H1 (cell line): ENCODE data around the gene ZNF277. TPM values are rescaled to one million over a fixed set of nuclear protein-coding genes. Genes with fewer than 3 reads are reported as not detected.

Experiments
- CTCF ChIA-PET: fragments of 300-600 bp; sonication (Branson Sonifier 250); formaldehyde crosslinking; loops from one replicate; lab custom pipeline; 2021; ENCODE audit not compliant: partially characterized antibody; lab: Charles Lee
- POLR2A ChIA-PET: fragments of 300-600 bp; sonication (Branson Sonifier 250); formaldehyde crosslinking; loops from one replicate; lab custom pipeline; 2021; ENCODE audit warnings: inconsistent platforms; ENCODE audit not compliant: partially characterized antibody; lab: Charles Lee
- DNase-seq, 2 experiments: peaks; one replicate each; pipeline versions ENCODE4 v3.0.0 to v3.0.0-alpha.2; 2010 to 2022; ENCODE audit warnings: low spot score in 2 of 2, low read depth in 1 of 2, mixed read lengths in 1 of 2
- FAIRE-seq: peaks from 2 replicates; lab custom pipeline; 2011; peaks lifted over from hg19 to GRCh38; lab: Jason Lieb, UNC
- H2AFZ ChIP-seq: 2 replicates; pipeline ENCODE4 v1.8.1; 2012; ENCODE audit warnings: low read length, inconsistent platforms
- H2AK5ac ChIP-seq: 2 replicates; pipeline ENCODE4 v1.6.1; 2013; ENCODE audit warnings: low read depth, low read length
- H2BK120ac ChIP-seq: replicated peaks from 2 replicates; pipeline ENCODE3; 2013; ENCODE audit warnings: low read depth, low read length, inconsistent platforms
- H2BK12ac ChIP-seq: 2 replicates; pipeline ENCODE4 v1.6.1; 2013; ENCODE audit warnings: low read depth, low read length
- H2BK15ac ChIP-seq: 2 replicates; pipeline ENCODE4 v1.6.1; 2013; ENCODE audit warnings: low read length
- H2BK20ac ChIP-seq: 2 replicates; pipeline ENCODE4 v1.6.1; 2013; ENCODE audit warnings: low read length
- H2BK5ac ChIP-seq: 2 replicates; pipeline ENCODE4 v1.6.1; 2013; ENCODE audit warnings: low read depth, low read length
- H3K14ac ChIP-seq: 2 replicates; pipeline ENCODE4 v1.6.1; 2013; ENCODE audit warnings: inconsistent platforms; ENCODE audit not compliant: insufficient read length
- H3K18ac ChIP-seq: 2 replicates; pipeline ENCODE4 v1.6.1; 2013; ENCODE audit warnings: low read length; ENCODE audit errors: extremely low read depth
- H3K23ac ChIP-seq: 2 replicates; pipeline ENCODE4 v1.6.1; 2013; ENCODE audit warnings: inconsistent platforms; ENCODE audit not compliant: insufficient read length
- H3K23me2 ChIP-seq: 2 replicates; pipeline ENCODE4 v1.6.1; 2013; ENCODE audit warnings: low read depth, low read length
- H3K27ac ChIP-seq: 2 replicates; pipeline ENCODE4 v1.6.1; 2011; ENCODE audit warnings: low read depth, low read length, inconsistent platforms
- H3K27me3 ChIP-seq, 4 experiments: replicated peaks in 1 of 4; 1 replicate in 1 of 4; 2 replicates in 3 of 4; pipeline versions ENCODE4 v1.6.1 to v1.8.1; 2011 to 2013; ENCODE audit warnings: low read length in 3 of 4, mild to moderate bottlenecking in 3 of 4, inconsistent platforms in 2 of 4, mixed read lengths in 2 of 4, moderate library complexity in 1 of 4; ENCODE audit not compliant: control insufficient read depth in 3 of 4, insufficient read depth in 3 of 4; ENCODE audit errors: extremely low read depth in 1 of 4
- H3K36me3 ChIP-seq, 4 experiments: 2 replicates each; pipeline versions ENCODE4 v1.6.1 to v1.8.1; 2011 to 2013; ENCODE audit warnings: mild to moderate bottlenecking in 4 of 4, low read length in 3 of 4, moderate library complexity in 2 of 4, control low read depth in 1 of 4, inconsistent platforms in 1 of 4; ENCODE audit not compliant: insufficient read depth in 4 of 4, control insufficient read depth in 2 of 4
- H3K4ac ChIP-seq: replicated peaks from 2 replicates; pipeline ENCODE3; 2013; ENCODE audit warnings: low read length, low read depth, mixed read lengths, inconsistent platforms; ENCODE audit not compliant: insufficient read length
- H3K4me1 ChIP-seq, 4 experiments: replicated peaks in 1 of 4; 1 replicate in 1 of 4; 2 replicates in 3 of 4; pipeline versions ENCODE4 v1.6.1 to v1.8.1; 2011 to 2013; ENCODE audit warnings: low read length in 3 of 4, inconsistent platforms in 2 of 4, mixed read lengths in 1 of 4; ENCODE audit not compliant: insufficient read depth in 4 of 4, control insufficient read depth in 3 of 4
- H3K4me2 ChIP-seq, 2 experiments: 2 replicates each; pipeline versions ENCODE4 v1.6.1 to v1.8.1; 2011 to 2013; ENCODE audit warnings: low read depth in 2 of 2, low read length in 2 of 2, control low read depth in 1 of 2, inconsistent platforms in 1 of 2, mild to moderate bottlenecking in 1 of 2; ENCODE audit not compliant: insufficient read depth in 1 of 2
- H3K4me3 ChIP-seq, 4 experiments: fragments of 200-600, 300-600 bp in 1 of 4; sonication (generic), shearing (Covaris generic), sonication (Bioruptor Twin) in 1 of 4; 2 replicates each; pipeline versions ENCODE4 v1.5.1 to v1.8.1; 2011 to 2016; ENCODE audit warnings: low read length in 4 of 4, low read depth in 3 of 4, control low read depth in 2 of 4, inconsistent platforms in 2 of 4, mild to moderate bottlenecking in 2 of 4, mixed read lengths in 1 of 4, moderate library complexity in 1 of 4; ENCODE audit not compliant: insufficient read depth in 2 of 4; ENCODE audit errors: extremely low read depth in 1 of 4
- H3K56ac ChIP-seq: replicated peaks from 2 replicates; pipeline ENCODE3; 2013; ENCODE audit warnings: low read depth, mild to moderate bottlenecking, mixed read lengths, low read length, inconsistent platforms; ENCODE audit not compliant: insufficient read length
- H3K79me1 ChIP-seq: 2 replicates; pipeline ENCODE4 v1.6.1; 2013; ENCODE audit warnings: low read depth, low read length, control low read depth
- H3K79me2 ChIP-seq, 2 experiments: 2 replicates each; pipeline versions ENCODE4 v1.6.1 to v1.8.1; 2012 to 2013; ENCODE audit warnings: low read length in 2 of 2, mild to moderate bottlenecking in 2 of 2, inconsistent platforms in 1 of 2; ENCODE audit not compliant: insufficient read depth in 2 of 2, control insufficient read depth in 1 of 2
- H3K9ac ChIP-seq, 4 experiments: replicated peaks in 1 of 4; 1 replicate in 1 of 4; 2 replicates in 3 of 4; pipeline versions ENCODE4 v1.6.1 to v1.8.1; 2011 to 2013; ENCODE audit warnings: low read depth in 3 of 4, low read length in 3 of 4, control low read depth in 2 of 4, mild to moderate bottlenecking in 2 of 4, moderate library complexity in 2 of 4, inconsistent platforms in 1 of 4; ENCODE audit errors: extremely low read depth in 1 of 4
- H3K9me3 ChIP-seq, 2 experiments: 2 replicates each; pipeline versions ENCODE4 v1.6.1 to v1.8.1; 2012 to 2013; ENCODE audit warnings: mild to moderate bottlenecking in 2 of 2, moderate library complexity in 2 of 2, control low read depth in 1 of 2, inconsistent platforms in 1 of 2, low read depth in 1 of 2, low read length in 1 of 2, mixed read lengths in 1 of 2; ENCODE audit not compliant: insufficient read depth in 2 of 2
- H4K20me1 ChIP-seq, 2 experiments: replicated peaks in 1 of 2; 2 replicates each; pipeline versions ENCODE3 to v1.8.1; 2011 to 2013; ENCODE audit warnings: inconsistent platforms in 2 of 2, low read length in 2 of 2, mild to moderate bottlenecking in 1 of 2; ENCODE audit not compliant: insufficient read depth in 2 of 2, control insufficient read depth in 1 of 2
- H4K5ac ChIP-seq: 2 replicates; pipeline ENCODE4 v1.6.1; 2013; ENCODE audit warnings: low read length, low read depth, mixed read lengths, inconsistent platforms; ENCODE audit not compliant: insufficient read length
- H4K8ac ChIP-seq: 2 replicates; pipeline ENCODE4 v1.8.0; 2013; ENCODE audit warnings: mild to moderate bottlenecking, moderate library complexity, low read length, inconsistent platforms; ENCODE audit not compliant: insufficient read depth; ENCODE audit errors: extremely low read depth
- H4K91ac ChIP-seq: replicated peaks from 2 replicates; pipeline ENCODE3; 2013; ENCODE audit warnings: low read length, mixed read lengths, inconsistent platforms; ENCODE audit not compliant: insufficient read length
- GABPA ChIP-seq: IDR thresholded peaks from 2 replicates; pipeline ENCODE4 v1.6.1; 2011; ENCODE audit warnings: mild to moderate bottlenecking, low read length, moderate library complexity, borderline replicate concordance; ENCODE audit not compliant: insufficient read depth
- TEAD4 ChIP-seq: IDR thresholded peaks from 2 replicates; pipeline ENCODE4 v1.6.1; 2012; ENCODE audit warnings: low read depth, low read length, inconsistent platforms, mixed read lengths
- WGBS, 2 experiments: shearing (Covaris generic) in 1 of 2; methylation state at CpG; one replicate each; pipeline versions ENCODE4 v1.1.6 to v1.1.7; 2013 to 2015; ENCODE audit warnings: low lambda C conversion rate in 2 of 2, mixed read lengths in 2 of 2, inconsistent platforms in 1 of 2, low coverage in 1 of 2, missing lambda C conversion rate in 1 of 2; ENCODE audit not compliant: insufficient replicate concordance in 2 of 2, insufficient coverage in 1 of 2, insufficient read length in 1 of 2; ENCODE audit errors: extremely low coverage in 1 of 2, missing lambda C conversion rate in 1 of 2; 5-methylcytosine and 5-hydroxymethylcytosine counted together
- polyA plus RNA-seq, 7 experiments: library from polyadenylated mRNA; depleted of rRNA in 3 of 7; stranded (reverse) in 5 of 7; unstranded in 2 of 7; fragments of >200 nt in 5 of 7; fragments of 200-250 nt in 2 of 7; gene quantifications; 1 replicate in 5 of 7; 2 replicates in 1 of 7; 4 replicates in 1 of 7; pipeline versions ENCODE4 v1.2.1 to v1.2.3, GENCODE V29; 2011 to 2013; ENCODE audit warnings: missing spikeins in 2 of 7, mixed read lengths in 2 of 7
- total RNA-seq: library from RNA; stranded (reverse); fragmentation: NEBNext Ultra II Directional; extraction: Animal tissue kit (Norgen Biotek cat#: 25700); gene quantifications from 2 replicates; pipeline ENCODE4 v1.2.1, GENCODE V29; 2021

ZNF277 gene
- total and polyA plus RNA-seq, 2 of the 8 experiments (the other 6 are each of a cell fraction or from before 2014, with no cell fraction given) = 5.1 to 21.7 TPM

- H3K79me1 ChIP-seq = no peaks in the 10 kb centered on the region
- no peaks in the 10 kb centered on the region for H4K20me1 ChIP-seq
- no peak overlapping the region for H3K4me3 ChIP-seq
- FAIRE-seq (peak; percentile 13), DNase-seq (no peak)
- ChIA-PET POLR2A (interaction anchor here (1.0 kb wide), 1 partner anchor 8 kb away, joined by 3 read pairs; no protein-coding TSS in a partner anchor), CTCF (interaction anchor here (0.8 to 1.6 kb wide), 3 partner anchors 28 to 574 kb away, joined by 3 to 4 read pairs (median 3); no protein-coding TSS in a partner anchor)
- no peak overlapping the region for H4K91ac ChIP-seq
- peak overlapping the region; percentile 22 to 32; a peak in 2 of 4 replicates for H3K4me2 ChIP-seq
- H3K56ac ChIP-seq = no peak overlapping the region
- no peaks in the 10 kb centered on the region for H3K9me3 ChIP-seq
- H3K4me1 ChIP-seq = peaks cover 3 to 13% (median 8%) of the 10 kb centered on the region in 4 experiments; a peak in 3 of 7 replicates
- no peak overlapping the region for H3K9ac ChIP-seq
- H2BK20ac ChIP-seq = no peak overlapping the region
- H3K18ac ChIP-seq = no peak overlapping the region
- no peaks in the 10 kb centered on the region for H3K79me2 ChIP-seq
- no peak overlapping the region for H3K4ac ChIP-seq
- no peak overlapping the region for H2AFZ ChIP-seq
- WGBS, 2 experiments = 51% methylated on average over 8 of the region's 8 CpGs; no CpG with 5 or more reads in 1 of the 2 experiments
- H4K8ac ChIP-seq = no peak overlapping the region
- no peak overlapping the region for H2BK15ac ChIP-seq
- H2BK5ac ChIP-seq = no peak overlapping the region
- H2AK5ac ChIP-seq = no peak overlapping the region
- H3K14ac ChIP-seq = no peak overlapping the region
- no peaks in the 10 kb centered on the region for H3K23me2 ChIP-seq
- no peak overlapping the region for H4K5ac ChIP-seq
- peaks cover 0 to 19% (median 6%) of the 10 kb centered on the region in 4 experiments; a peak in 5 of 8 replicates for H3K36me3 ChIP-seq
- no peak overlapping the region for H2BK12ac ChIP-seq
- H3K27me3 ChIP-seq = no peaks in the 10 kb centered on the region
- no peak overlapping the region for H3K27ac ChIP-seq
- TF ChIP-seq TEAD4 (peak; percentile 62; the same call in 1 of the 2 replicates), GABPA (no peak)
- no peak overlapping the region for H3K23ac ChIP-seq
- no peak overlapping the region for H2BK120ac ChIP-seq
These were observed 130.6 kb downstream of the ZNF277 start for GRCh38 chr7:112336936-112337576.
